DMS153 (cell line): ENCODE measurements around the gene MAD1L1.

Experiments used
- DNase-seq: peaks from one replicate; lab custom pipeline; 2025; lab: John Stamatoyannopoulos, UW

The MAD1L1 gene

DNA sequence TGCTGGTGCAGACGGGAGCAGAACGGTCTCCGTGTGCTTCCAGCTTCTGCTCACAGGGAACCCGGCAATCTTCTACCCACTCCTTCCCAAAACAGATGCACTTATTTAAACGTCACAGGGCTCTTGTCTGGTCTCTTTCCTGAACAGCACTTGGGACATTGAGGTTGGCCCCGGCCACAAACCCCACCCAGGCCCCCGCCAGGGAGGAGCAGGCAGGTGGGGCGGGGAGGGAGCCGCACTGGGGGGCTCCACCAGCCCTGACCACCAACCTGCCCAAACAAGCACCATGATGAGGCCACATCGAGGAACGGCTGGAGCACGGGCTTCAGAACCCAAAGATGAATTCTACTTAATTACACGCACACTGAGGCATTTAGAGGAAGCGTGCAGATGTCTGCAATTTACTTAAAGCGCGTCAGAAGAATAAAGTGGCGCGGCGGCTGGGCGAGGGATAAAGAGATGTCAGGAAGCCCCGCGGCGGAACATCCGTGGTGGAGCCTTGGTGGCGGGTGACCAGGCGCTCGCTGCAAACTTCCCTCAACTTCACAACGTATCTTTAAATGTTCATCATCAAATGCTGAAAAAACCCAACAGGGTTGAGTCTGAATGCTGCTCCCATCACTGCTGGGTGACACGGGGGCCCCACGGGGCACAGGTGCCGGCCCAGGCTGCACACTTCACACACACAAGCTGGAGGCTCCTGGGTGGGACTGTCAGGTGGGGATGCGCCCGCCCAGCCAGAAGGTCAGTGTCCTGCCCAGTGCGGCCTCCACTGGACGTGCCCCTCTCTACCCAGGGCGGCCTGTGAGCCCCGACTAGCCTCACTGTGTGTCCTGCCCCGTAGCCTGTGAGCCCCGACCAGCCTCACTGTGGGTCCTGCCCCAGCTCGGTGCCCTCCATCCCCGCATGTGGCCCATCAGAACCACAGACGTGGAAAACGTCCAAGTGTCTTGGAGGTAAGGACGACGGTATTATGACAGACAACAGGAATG is 279.2 kb downstream of the MAD1L1 start:
- no peak for DNase-seq

DNA sequence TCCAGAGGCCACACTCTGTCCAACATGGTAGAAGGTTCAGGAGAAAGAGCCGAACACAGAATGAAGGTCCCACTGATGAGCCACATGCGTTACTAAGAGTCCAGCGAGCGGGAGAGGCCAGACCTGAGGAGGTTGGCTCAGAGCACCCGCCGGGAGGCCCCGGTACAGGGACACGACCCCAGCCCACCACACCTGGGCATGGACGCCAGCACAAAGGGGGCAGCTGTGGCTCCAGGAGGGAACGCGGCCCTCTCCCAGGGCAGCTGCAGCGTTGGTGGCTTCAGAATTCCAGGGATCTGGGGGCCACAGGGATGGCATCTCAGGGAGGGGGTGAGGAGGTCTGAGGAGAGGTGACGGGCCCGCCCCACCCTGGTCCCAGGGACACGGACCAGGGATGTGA is 280.0 kb downstream of the MAD1L1 start:
- no peak for DNase-seq

GRCh38 chr7:1952169-1952760 is 280.5 kb downstream of the MAD1L1 start:
- no peak for DNase-seq

GRCh38 chr7:1951600-1951999 is 281.1 kb downstream of the MAD1L1 start:
- DNase-seq, result no peak

- peak; percentile 89 for DNase-seq
Measured at GRCh38 chr7:1951159-1951536, 281.6 kb downstream of the MAD1L1 start.

DNA sequence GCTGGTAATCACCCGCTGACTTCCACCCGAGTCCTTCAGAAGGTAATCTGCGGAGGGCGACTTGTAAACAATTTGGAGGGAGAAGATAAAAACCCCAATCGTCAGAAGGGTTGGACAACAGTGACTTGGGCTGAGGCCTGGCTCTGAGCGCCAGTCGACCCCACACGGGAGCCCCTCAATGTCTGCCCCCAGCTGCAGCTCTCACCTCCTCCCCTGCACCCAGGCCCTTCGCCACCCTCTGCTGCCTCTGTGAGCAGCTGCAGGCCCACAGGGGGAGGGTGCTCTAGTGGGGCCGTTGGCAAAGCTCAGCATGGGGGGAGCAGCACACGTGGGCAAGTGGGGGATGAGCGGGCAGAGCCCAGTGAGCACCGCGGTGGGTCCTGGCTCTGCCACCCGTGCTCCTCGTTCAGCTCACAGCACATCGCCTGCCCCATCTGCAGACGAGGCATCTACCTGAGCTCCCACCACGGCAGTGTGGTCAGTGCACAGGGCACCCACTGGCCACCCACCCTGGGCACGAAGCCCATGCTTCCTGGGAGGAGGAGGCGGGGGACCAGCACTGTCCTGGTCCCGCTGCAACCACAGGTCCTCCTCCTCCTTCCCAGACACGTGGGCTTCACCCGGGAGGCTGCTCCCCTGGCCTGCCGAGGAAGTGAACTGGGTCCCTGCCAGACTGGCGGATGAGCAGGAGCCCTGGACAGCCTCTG is 282.1 kb downstream of the MAD1L1 start:
- no peak for DNase-seq

DNA sequence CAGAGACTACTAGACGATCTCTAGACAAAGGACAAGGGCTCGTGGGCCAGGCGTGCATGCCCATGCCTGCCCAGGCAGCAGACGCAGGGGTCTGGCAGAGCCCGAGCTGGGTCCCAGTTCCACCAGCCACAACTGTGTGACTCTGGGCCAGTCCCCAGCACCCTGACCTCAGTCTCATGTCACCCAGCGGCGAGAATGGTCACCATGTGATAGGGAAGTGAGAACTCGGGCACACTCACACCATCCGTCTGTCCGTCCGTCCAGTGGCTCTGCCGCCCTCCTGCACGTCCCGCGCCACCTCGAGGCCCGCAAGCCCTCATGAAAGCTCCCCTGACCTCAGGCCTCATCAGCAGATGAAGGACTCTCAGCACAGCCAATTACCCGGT is 282.7 kb downstream of the MAD1L1 start:
- no peak for DNase-seq

DNA sequence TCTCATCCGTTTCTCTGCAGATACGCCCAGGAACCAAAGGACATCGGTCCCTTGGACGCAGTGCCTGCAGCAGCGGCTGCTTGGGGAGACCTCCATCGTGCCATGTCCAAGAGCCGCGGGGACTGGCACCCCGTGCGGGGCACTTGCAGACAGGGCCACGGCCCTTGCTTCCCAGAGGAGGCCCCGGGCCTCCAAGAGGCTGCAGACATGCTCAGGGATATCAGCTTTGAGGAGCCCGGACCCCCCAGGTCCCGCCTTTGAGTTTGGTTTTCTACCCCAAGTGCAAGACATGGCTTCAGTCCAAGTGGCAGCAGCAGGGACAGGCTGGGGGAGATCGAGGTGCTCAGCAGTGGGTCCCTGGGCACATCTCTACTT is 283.1 kb downstream of the MAD1L1 start:
- DNase-seq, result no peak

DNA sequence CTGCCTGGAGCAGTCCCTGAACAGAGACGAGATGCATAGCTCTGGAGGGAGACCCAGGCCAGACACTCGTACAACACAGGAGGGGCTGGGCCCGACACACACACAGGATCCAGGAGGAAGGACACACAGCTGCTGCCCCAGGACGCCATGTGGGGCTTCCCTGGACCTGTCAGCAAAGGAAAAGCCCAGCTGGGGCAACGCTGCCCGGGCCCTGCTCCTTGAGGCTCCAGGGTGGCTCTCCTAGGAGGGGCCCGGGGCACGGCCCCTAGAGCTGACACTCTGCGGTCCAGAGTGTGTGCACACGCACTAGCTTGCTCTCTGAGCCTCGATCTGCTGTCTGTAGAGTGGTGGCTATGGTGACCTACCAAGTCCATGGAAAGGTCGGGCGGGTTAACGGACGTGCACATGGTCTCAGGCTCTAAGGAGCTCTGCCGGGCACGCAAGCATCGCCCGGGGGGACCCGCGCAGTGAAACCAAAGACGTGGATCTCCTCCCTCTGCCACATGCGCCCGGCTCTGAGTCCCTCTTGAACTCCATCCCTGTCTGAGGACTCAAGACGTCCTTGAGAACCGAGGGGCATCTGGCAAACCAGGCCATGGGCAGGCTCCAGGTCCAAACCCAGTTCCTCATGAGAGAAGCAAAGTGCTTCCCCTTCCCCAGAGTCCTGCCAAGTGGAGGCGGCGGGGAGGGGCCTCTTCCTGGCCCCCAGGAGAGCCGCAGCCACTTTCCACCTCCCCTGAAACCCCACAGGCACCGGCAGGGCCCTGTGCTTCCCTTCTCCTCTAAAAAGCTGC is 283.7 kb downstream of the MAD1L1 start:
- no peak for DNase-seq

DNA sequence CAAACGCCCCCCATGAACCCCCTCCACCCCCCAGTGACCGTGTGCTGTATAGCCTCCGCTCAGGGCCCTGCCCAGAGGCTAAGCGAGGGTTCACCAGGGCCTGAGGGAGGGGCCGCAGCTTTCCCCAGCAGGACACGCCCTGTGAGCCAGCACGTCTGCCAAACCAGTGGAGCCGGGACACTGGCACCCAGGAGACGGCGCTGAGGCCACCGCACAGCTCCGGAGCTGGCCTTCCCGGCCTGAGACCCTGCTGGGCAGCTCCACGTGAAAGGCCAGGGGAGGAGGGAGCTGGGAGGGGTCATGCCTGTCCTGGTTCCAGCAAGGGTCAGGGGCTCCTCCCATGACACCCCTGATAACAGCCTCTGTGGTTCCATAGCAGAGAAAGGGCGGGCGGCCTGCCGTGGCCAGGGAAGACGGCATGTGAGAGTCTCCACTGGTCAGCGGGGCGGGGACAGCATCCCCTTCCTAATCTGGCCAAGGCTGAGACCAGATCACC is 284.4 kb downstream of the MAD1L1 start:
- DNase-seq, result no peak

DNA sequence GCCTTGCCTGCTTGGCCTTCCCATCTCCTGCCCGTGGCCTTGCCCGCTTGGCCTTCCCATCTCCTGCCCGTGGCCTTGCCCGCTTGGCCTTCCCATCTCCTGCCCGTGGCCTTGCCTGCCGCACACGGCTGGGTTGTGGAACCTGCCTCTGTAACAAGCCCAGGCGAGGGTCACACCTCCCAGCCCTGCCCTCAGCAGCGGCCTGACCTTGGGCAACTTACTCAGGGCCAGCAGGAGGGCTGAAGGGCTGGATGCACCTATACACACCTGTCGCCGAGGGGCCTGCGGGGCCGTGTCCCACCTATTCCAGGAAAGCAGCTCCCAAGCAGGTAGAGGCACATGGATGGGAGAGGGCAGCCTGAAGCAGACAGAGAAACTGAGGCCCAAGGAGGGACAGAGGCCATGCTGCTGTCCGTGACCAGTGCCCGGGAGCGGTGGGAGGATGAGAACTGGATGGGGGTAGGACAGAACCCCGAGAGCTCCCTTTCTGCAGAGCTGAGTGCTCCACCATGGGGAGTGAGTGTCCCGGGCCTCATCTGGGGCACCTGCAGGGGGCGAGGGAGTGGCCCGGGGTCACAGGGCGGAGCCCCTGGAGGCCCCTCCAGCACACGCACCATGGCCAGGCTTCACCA is 285.0 kb downstream of the MAD1L1 start:
- DNase-seq, result no peak

- DNase-seq, result no peak
Measured at GRCh38 chr7:1946773-1947450, 285.8 kb downstream of the MAD1L1 start.

DNA sequence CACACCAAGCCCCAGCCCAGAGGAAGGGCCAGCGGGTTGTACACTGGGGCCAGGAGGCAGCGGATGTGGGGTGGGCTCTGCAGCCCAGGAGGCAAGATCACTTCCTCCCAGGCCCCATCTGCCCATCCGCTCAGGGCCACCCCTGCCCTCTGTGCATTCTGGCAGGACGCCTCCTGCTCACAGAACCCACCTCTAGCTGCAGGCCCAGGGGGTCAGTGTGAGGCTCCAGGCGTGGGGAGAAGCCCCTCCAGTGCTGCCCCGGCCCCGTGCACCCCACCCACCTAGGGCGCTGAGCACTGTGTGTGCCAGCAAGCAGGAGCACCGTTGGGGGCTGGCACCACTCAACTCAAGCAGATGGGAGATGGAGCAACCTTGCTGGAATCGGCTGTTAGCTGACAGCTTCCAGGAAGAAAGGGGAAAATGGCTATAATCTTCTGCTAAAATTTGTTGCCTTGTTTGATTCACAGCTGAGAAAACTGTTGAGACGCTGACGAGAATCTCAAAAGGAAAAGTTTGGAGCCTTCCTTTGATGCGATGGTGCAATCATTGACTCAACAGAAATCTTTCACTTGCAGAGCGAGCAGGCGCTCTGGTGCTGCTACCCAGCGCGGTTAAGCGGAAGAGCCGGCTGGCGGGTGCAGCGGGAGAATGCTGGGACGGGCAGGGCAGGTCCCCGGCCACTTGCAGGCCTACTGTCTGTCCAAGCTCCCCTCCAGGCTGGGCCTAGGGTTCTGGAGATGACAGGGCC is 286.5 kb downstream of the MAD1L1 start:
- DNase-seq, result no peak

DNA sequence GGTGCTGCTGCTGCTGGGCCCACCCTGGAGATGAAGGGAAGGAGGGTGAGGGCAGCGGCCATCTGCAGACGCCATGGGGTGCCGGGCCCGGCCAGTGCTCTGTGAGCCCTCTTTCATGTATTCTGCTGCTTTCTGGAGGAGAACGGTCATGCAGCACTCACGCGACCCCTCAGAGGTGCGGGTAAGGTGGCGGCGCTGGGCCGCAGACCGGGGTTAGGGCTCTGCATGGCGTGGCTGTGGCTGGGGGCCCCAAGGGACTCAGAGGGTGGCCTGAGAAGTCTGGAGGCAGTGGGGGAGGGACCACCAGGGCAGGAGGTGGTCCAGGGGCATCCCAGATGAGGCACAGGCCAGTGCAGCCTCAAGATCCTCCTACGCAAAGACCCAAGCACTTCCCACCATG is 287.2 kb downstream of the MAD1L1 start:
- DNase-seq, result no peak

GRCh38 chr7:1944619-1945210 is 288.0 kb downstream of the MAD1L1 start:
- no peak for DNase-seq

DNA sequence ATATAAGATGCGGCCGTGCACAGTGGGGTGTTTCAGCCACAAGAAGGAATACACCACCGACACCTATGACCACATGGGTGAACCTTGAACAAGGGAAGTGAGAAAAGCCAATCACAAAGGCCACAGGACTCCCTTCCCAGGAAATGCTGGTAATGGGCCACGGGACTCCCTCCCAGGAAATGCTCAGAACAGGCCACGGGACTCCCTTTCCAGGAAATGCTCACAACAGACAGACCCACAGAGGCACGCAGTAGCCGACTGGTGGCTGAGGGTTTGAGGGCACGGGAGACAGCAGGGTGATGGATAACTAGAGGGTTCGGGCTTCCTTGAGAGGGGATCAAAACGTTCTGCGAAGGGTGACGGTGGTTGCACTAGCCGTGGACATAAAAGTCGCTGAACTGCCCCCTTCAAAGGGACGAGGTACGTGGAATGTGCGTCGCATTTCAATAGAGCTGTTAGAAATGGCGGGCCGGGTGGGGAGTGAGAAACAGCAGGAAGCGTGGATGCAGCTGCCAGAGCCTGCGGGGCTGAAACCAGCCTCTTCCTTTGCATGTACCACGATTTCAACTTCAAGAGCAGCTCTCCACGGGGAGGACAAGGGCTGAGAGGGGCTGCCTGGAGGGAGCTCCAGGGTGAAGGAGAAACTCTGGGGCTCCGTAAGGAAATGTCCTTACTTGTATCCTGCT is 288.7 kb downstream of the MAD1L1 start:
- DNase-seq, result no peak

DNA sequence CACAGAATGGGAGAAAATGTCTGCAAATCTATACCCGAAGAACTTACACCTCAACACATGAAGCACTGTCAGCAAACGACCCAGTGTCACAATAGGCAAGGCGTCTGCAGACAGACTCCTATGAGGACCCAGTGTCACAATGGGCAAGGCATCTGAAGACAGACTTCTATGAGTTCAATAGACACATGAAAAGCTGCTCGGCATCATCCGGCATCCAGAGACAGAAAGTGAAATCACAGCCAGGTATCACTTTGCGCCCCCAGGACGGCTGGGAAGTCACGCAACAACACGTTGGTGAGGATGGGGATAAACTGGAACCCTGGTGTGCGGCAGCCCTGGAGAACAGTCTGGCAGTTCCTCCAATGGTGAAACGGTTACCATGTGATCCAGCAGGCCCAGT is 289.4 kb downstream of the MAD1L1 start:
- DNase-seq, result no peak

- no peak for DNase-seq
Measured at GRCh38 chr7:1942941-1943289, 289.8 kb downstream of the MAD1L1 start.

GRCh38 chr7:1942243-1942940 is 290.4 kb downstream of the MAD1L1 start:
- no peak for DNase-seq
